NT2/D1 (cell line): ENCODE measurements around the gene IPP.

Experiments
- SUZ12 ChIP-seq: IDR thresholded peaks from 2 replicates; pipeline ENCODE4 v1.6.1; 2011; ENCODE audit not compliant: insufficient read length, insufficient read depth; ENCODE audit errors: extremely low read depth
- YY1 ChIP-seq: IDR thresholded peaks from 2 replicates; pipeline ENCODE4 v1.6.1; 2011; ENCODE audit not compliant: insufficient read length, insufficient read depth
- ZNF274 ChIP-seq: IDR thresholded peaks from 2 replicates; pipeline ENCODE4 v1.6.1; 2011; ENCODE audit warnings: mild to moderate bottlenecking, low read depth, low read length

- no peak for TF ChIP-seq ZNF274
- TF ChIP-seq SUZ12: no peak
- TF ChIP-seq YY1: no peak
Measured at GRCh38 chr1:45669859-45670655, 80.4 kb downstream of the IPP start.
